GM12878 (cell line): ENCODE data around the gene ZNF573.
"Not testable (repeated sequence)": the region's sequence is repeated elsewhere in the genome, so short reads cannot be mapped to it uniquely, and the experiment has no call there.

ENCODE experiments used
- ASH2L ChIP-seq: fragments of 300-600, 200-600 bp; sonication (generic); IDR thresholded peaks from 2 replicates; pipeline ENCODE4 v1.6.1; 2017; ENCODE audit warnings: low read depth, mild to moderate bottlenecking, borderline replicate concordance
- BRCA1 ChIP-seq: IDR thresholded peaks from 2 replicates; pipeline ENCODE4 v1.6.1; 2011; ENCODE audit warnings: low read depth, low read length, improper control_type of control experiment
- CTCF ChIP-seq, 3 experiments: IDR thresholded peaks in 2 of 3; conservative IDR thresholded peaks in 1 of 3; 2 replicates each; pipeline ENCODE4 v1.5.1; 2011; ENCODE audit warnings: low read depth in 3 of 3, low read length in 3 of 3, mild to moderate bottlenecking in 3 of 3, control low read depth in 2 of 3, moderate library complexity in 2 of 3, inconsistent platforms in 1 of 3, mixed read lengths in 1 of 3; ENCODE audit not compliant: control insufficient read depth in 2 of 3, insufficient read depth in 1 of 3; ENCODE audit errors: extremely low read depth in 1 of 3
- EZH2 ChIP-seq: IDR thresholded peaks from 2 replicates; pipeline ENCODE4 v1.6.1; 2012; ENCODE audit warnings: low read depth, mild to moderate bottlenecking, control low read depth, inconsistent platforms, low read length, borderline replicate concordance; ENCODE audit not compliant: control insufficient read depth
- KAT2A ChIP-seq: conservative IDR thresholded peaks from 2 replicates; pipeline ENCODE4 v1.6.1; 2011; ENCODE audit warnings: low read depth, low read length; ENCODE audit not compliant: control insufficient read depth
- MYC ChIP-seq: IDR thresholded peaks from 2 replicates; pipeline ENCODE4 v1.6.1; 2011; ENCODE audit warnings: mild to moderate bottlenecking, low read length, moderate library complexity, inconsistent platforms; ENCODE audit not compliant: insufficient read depth, insufficient replicate concordance, insufficient read length, severe bottlenecking
- NBN ChIP-seq: fragments of 450-650 bp; IDR thresholded peaks from 2 replicates; pipeline ENCODE4 v1.6.1; 2016
- RAD21 ChIP-seq: IDR thresholded peaks from 2 replicates; pipeline ENCODE4 v1.6.1; 2011; ENCODE audit warnings: mild to moderate bottlenecking, low read depth, low read length, moderate library complexity; ENCODE audit not compliant: insufficient read depth
- RFX5 ChIP-seq: IDR thresholded peaks from 2 replicates; pipeline ENCODE4 v1.6.1; 2011; ENCODE audit warnings: low read depth, low read length, improper control_type of control experiment
- SP1 ChIP-seq: IDR thresholded peaks from one replicate; pipeline ENCODE4 v1.6.1; 2011; ENCODE audit warnings: low read depth, low read length
- TCF7 ChIP-seq: IDR thresholded peaks from 2 replicates; pipeline ENCODE4 v1.6.1; 2014; ENCODE audit warnings: antibody characterized with exemption, borderline replicate concordance
- USF2 ChIP-seq: IDR thresholded peaks from 2 replicates; pipeline ENCODE4 v1.6.1; 2011; ENCODE audit warnings: low read depth, low read length, improper control_type of control experiment, borderline replicate concordance
- YY1 ChIP-seq: IDR thresholded peaks from 2 replicates; pipeline ENCODE4 v1.6.1; 2011; ENCODE audit warnings: low read depth, mild to moderate bottlenecking, low read length
- TF ChIP-seq, protein P1 (sequence below): fragments of 450-650 bp; IDR thresholded peaks from 2 replicates; pipeline ENCODE4 v1.6.1; 2017; ENCODE audit warnings: mild to moderate bottlenecking, low read depth, inconsistent platforms; ENCODE audit not compliant: poor library complexity, severe bottlenecking

- not testable (repeated sequence) for TF ChIP-seq MYC; RAD21; ASH2L; USF2; CTCF (IDR thresholded peaks at IDR 0.05 in 2 of 3, conservative IDR thresholded peaks at IDR 0.05 in 1 of 3; ENCODE audit: control insufficient read depth in 2 of 3, extremely low read depth in 1 of 3, insufficient read depth in 1 of 3, low read depth in 3 of 3, low read length in 3 of 3); NBN; EZH2; TCF7; YY1; BRCA1; KAT2A; RFX5; SP1
- TF ChIP-seq, protein P1, sequence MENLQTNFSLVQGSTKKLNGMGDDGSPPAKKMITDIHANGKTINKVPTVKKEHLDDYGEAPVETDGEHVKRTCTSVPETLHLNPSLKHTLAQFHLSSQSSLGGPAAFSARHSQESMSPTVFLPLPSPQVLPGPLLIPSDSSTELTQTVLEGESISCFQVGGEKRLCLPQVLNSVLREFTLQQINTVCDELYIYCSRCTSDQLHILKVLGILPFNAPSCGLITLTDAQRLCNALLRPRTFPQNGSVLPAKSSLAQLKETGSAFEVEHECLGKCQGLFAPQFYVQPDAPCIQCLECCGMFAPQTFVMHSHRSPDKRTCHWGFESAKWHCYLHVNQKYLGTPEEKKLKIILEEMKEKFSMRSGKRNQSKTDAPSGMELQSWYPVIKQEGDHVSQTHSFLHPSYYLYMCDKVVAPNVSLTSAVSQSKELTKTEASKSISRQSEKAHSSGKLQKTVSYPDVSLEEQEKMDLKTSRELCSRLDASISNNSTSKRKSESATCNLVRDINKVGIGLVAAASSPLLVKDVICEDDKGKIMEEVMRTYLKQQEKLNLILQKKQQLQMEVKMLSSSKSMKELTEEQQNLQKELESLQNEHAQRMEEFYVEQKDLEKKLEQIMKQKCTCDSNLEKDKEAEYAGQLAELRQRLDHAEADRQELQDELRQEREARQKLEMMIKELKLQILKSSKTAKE = not testable (repeated sequence)
Measured at GRCh38 chr19:37815611-37816010, 36.2 kb upstream of the ZNF573 start.
